ENCODE data around the gene BCAN. TPM values are rescaled to one million over a fixed set of nuclear protein-coding genes. Genes with fewer than 3 reads are reported as not detected.

BCAN gene
- total and polyA plus RNA-seq, 2 of the 8 experiments (the other 6 are each of a cell fraction or from before 2014, with no cell fraction given) = 4.5 to 24.0 TPM

DNA sequence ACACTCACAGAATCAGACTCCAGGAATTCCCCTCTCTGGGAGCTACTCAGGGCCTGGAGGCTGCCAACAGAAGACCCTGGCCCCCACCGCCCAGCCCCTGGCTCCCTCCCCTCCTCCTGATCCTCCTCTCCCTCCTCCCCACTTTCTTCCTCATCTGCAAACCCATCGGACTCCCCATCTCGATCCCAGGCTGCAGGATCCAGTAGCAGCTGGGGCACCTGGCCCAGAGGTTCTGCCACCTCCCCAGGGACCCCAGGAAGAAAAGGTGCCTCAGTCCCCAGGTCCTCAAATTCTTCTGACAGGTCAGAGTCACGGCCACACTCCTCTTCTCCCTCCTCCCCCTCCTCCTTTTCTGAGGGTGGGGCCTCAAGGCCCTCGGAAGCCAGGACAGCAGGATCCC, 27.9 kb downstream of the BCAN start:
- no peak for TF ChIP-seq CEBPB (IDR thresholded peaks at IDR 0.05; ENCODE audit: low read depth, low read length)
- no peak overlapping the region for H4K8ac ChIP-seq (ENCODE audit: extremely low read depth, insufficient read depth, low read length)
- DNase-seq (ENCODE audit: low read depth in 1 of 2, low spot score in 2 of 2) = no peak
- peak overlapping the region; percentile 46; the same call in 1 of the 2 replicates for H2BK15ac ChIP-seq (ENCODE audit: low read length)
- peaks cover 4 to 28% (median 12%) of the 10 kb centered on the region in 4 experiments; a peak in 7 of 8 replicates for H3K36me3 ChIP-seq (ENCODE audit: control insufficient read depth in 2 of 4, insufficient read depth in 4 of 4, low read length in 3 of 4)
- H3K27ac ChIP-seq (ENCODE audit: low read depth, low read length) = no peak overlapping the region
- peaks cover 0 to 20% of the 10 kb centered on the region in 2 experiments; a peak in 2 of 4 replicates for H3K79me2 ChIP-seq (ENCODE audit: control insufficient read depth in 1 of 2, insufficient read depth in 2 of 2, low read length in 2 of 2)
- no peak overlapping the region for H3K56ac ChIP-seq (replicated peaks; ENCODE audit: insufficient read length, low read depth, low read length)
- no peak for FAIRE-seq
- no peak overlapping the region for H3K14ac ChIP-seq (ENCODE audit: insufficient read length)
- H2BK120ac ChIP-seq (replicated peaks; ENCODE audit: low read depth, low read length) = no peak overlapping the region
- peaks cover 5% of the 10 kb centered on the region for H3K23me2 ChIP-seq (ENCODE audit: low read depth, low read length)
- no peak overlapping the region for H4K5ac ChIP-seq (ENCODE audit: insufficient read length, low read depth, low read length)
- no peak overlapping the region; a peak in 1 of 7 replicates for H3K9ac ChIP-seq (replicated peaks in 1 of 4; ENCODE audit: extremely low read depth in 1 of 4, low read depth in 3 of 4, low read length in 3 of 4)
- ChIA-PET POLR2A (ENCODE audit: partially characterized antibody) (interaction anchor here (0.6 to 13.8 kb wide), 6 partner anchors 6 to 44 kb away, joined by 3 to 419 read pairs (median 4); partner anchors contain the start of gene CRABP2), CTCF (ENCODE audit: partially characterized antibody) (interaction anchor here (1.2 to 66.0 kb wide), 6 partner anchors 9 to 44 kb away, joined by 3 to 4284 read pairs (median 7); partner anchors contain the start of genes CRABP2, ISG20L2, METTL25B and NES)
- WGBS, 2 experiments (ENCODE audit: extremely low coverage in 1 of 2, insufficient coverage in 1 of 2, insufficient read length in 1 of 2, insufficient replicate concordance in 2 of 2, low coverage in 1 of 2, low lambda C conversion rate in 2 of 2, missing lambda C conversion rate in 1 of 2) = 57% methylated on average over 4 of the region's 5 CpGs; no CpG with 5 or more reads in 1 of the 2 experiments
- peaks cover 7% of the 10 kb centered on the region; the same call in 1 of the 2 replicates for H3K79me1 ChIP-seq (ENCODE audit: low read depth, low read length)
- H3K4ac ChIP-seq (replicated peaks; ENCODE audit: insufficient read length, low read depth, low read length) = no peak overlapping the region
- H3K18ac ChIP-seq (ENCODE audit: extremely low read depth, low read length) = peak overlapping the region; percentile 33
- H2AK5ac ChIP-seq (ENCODE audit: low read depth, low read length) = peak overlapping the region; percentile 75
- H4K91ac ChIP-seq (replicated peaks; ENCODE audit: insufficient read length, low read length) = no peak overlapping the region
- peaks cover 1 to 4% of the 10 kb centered on the region in 2 experiments for H4K20me1 ChIP-seq (replicated peaks in 1 of 2; ENCODE audit: control insufficient read depth in 1 of 2, insufficient read depth in 2 of 2, low read length in 2 of 2)
- peak overlapping the region; percentile 88; the same call in 1 of the 2 replicates for H2BK12ac ChIP-seq (ENCODE audit: low read depth, low read length)
- H3K4me3 ChIP-seq (ENCODE audit: extremely low read depth in 1 of 4, insufficient read depth in 2 of 4, low read depth in 3 of 4, low read length in 4 of 4) = peak overlapping the region in 1 of 4 experiments; percentile 8; a peak in 1 of 8 replicates
- H2AFZ ChIP-seq (ENCODE audit: low read length) = no peak overlapping the region
- peak overlapping the region; percentile 92; the same call in 1 of the 2 replicates for H2BK5ac ChIP-seq (ENCODE audit: low read depth, low read length)
- H3K23ac ChIP-seq (ENCODE audit: insufficient read length) = no peak overlapping the region
- peaks cover 4 to 64% (median 54%) of the 10 kb centered on the region in 4 experiments for H3K4me1 ChIP-seq (replicated peaks in 1 of 4; ENCODE audit: control insufficient read depth in 3 of 4, insufficient read depth in 4 of 4, low read length in 3 of 4)
- no peak overlapping the region for H2BK20ac ChIP-seq (ENCODE audit: low read length)
- no peaks in the 10 kb centered on the region for H3K27me3 ChIP-seq (replicated peaks in 1 of 4; ENCODE audit: control insufficient read depth in 3 of 4, extremely low read depth in 1 of 4, insufficient read depth in 3 of 4, low read length in 3 of 4)
- H3K9me3 ChIP-seq (ENCODE audit: insufficient read depth in 2 of 2, low read depth in 1 of 2, low read length in 1 of 2) = no peaks in the 10 kb centered on the region
- H3K4me2 ChIP-seq (ENCODE audit: insufficient read depth in 1 of 2, low read depth in 2 of 2, low read length in 2 of 2) = peak overlapping the region in 1 of 2 experiments; percentile 53; a peak in 2 of 4 replicates

Measured in H1 (cell line).